Pancreas (tissue), 10 donors: Measurements from ENCODE around the gene MYO15A. TPM values are rescaled to one million over a fixed set of nuclear protein-coding genes. Genes with fewer than 3 reads are reported as not detected.

Experiments used
- ATAC-seq, 4 donors: fragments of 200-7000 bp; cut with Tn5 transposase; one replicate each; pipeline versions ENCODE4 v1.8.0 to v1.9.1; 2020; ENCODE audit warnings: mild to moderate bottlenecking in 4 of 4, moderate library complexity in 4 of 4
- DNase-seq, 6 donors: peaks; one replicate each; pipeline ENCODE4 v3.0.0-alpha.2; 2020
- FAIRE-seq: peaks from 2 replicates; lab custom pipeline; 2012; peaks lifted over from hg19 to GRCh38; lab: Jason Lieb, UNC
- H3K27ac ChIP-seq, 4 donors: fragments of 200-600 bp; sonication (generic); 1 replicate in 3 of 4; 2 replicates in 1 of 4; pipeline versions ENCODE4 v1.5.0 to v1.8.0; 2020
- H3K27me3 ChIP-seq, 4 donors: fragments of 200-600 bp; one replicate each; pipeline ENCODE4 v1.8.0; 2021
- H3K36me3 ChIP-seq, 3 donors: fragments of 200-600 bp; sonication (generic) in 1 of 3; one replicate each; pipeline versions ENCODE4 v1.5.0 to v1.8.0; 2020 to 2021
- H3K4me1 ChIP-seq, 3 donors: fragments of 200-600 bp; one replicate each; pipeline ENCODE4 v1.8.0; 2021
- H3K4me3 ChIP-seq, 4 donors: fragments of 200-600 bp; sonication (generic) in 2 of 4; one replicate each; pipeline versions ENCODE4 v1.5.0 to v1.8.0; 2020 to 2021
- H3K9me3 ChIP-seq, 4 donors: fragments of 200-600 bp; one replicate each; pipeline ENCODE4 v1.8.0; 2021
- WGBS, 2 donors: extraction: QIAGEN DNeasy Blood & Tissue Kit; methylation state at CpG; one replicate each; pipeline ENCODE4 v1.1.7; 2013; 5-methylcytosine and 5-hydroxymethylcytosine counted together
- intact Hi-C, 3 donors: fragments of 100-400 bp; cut with DNase I; formaldehyde crosslinking; loops; one replicate each; pipeline versions ENCODE4 v1.11.1 to v1.14.2; 2022
- polyA plus RNA-seq, 2 donors: library from polyadenylated mRNA; stranded (reverse); fragments of 200-250 nt; gene quantifications; one replicate each; pipeline ENCODE4 v1.2.3, GENCODE V29; 2013
- total RNA-seq, 6 donors: library from RNA; stranded (reverse); fragmentation: NEBNext Ultra II Directional in 4 of 6; extraction: Animal tissue kit (Norgen Biotek cat#: 25700) in 4 of 6; gene quantifications; one replicate each; pipeline versions ENCODE4 v1.2.1 to v1.2.4, GENCODE V29; 2021 to 2023
- TF ChIP-seq, protein P1 (sequence below), 4 donors: fragments of 200-600 bp; sonication (generic) in 3 of 4; IDR thresholded peaks; one replicate each; pipeline versions ENCODE4 v1.5.0 to v1.8.0; 2021; ENCODE audit warnings: antibody characterized with exemption in 4 of 4
- donor health status: healthy with polysubstance abuse.
- donor health status: DM: no; HTN: no; CAD: no; lungs with moderate emphysema.
- donor health status: DM: no; HTN: no; CAD: no.
- donor health status: control.
- donor health status: control.
- donor health status: Bipolar disorder and iron deficiency.
- donor health status: DM: yes; HTN: yes; CAD: no.
- donor health status: DM: no; HTN: no; CAD: no.
- donor health status: DM: no; HTN: no; CAD: no.
- donor health status: DM: yes; HTN: yes; CAD: no.

Gene MYO15A
- total and polyA plus RNA-seq, 8 donors = 0.13 to 4.9 (median 0.87) TPM

DNA sequence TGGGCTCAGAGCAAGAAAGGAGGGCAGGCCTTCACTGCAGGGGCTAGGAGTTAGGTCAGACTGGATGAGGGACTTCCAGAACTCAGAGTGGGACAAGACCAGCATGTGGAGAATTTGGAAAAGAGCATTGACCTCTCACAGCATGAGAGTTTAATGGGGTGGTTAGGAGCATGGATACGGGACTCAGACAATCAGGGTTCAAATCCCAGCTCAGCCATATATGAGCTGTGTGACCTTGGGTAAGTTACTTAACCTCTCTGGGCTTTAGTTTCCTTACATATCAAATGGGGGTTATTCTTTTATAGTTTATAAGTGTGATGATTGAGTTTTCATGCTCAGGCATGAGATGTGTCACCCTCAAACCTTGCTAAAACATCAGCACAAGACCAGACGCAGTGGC, 37.7 kb downstream of the MYO15A start:
- H3K36me3 ChIP-seq = no peaks in the 10 kb centered on the region
- FAIRE-seq (no peak), ATAC-seq (no peak), DNase-seq (no peak)
- no peak overlapping the region for H3K4me3 ChIP-seq
- 86% methylated on average over 2 of the region's 2 CpGs for WGBS, 2 donors
- no peaks in the 10 kb centered on the region for H3K27me3 ChIP-seq
- no peak overlapping the region for H3K27ac ChIP-seq
- no peaks in the 10 kb centered on the region for H3K9me3 ChIP-seq
- intact Hi-C loops = no loop called here
- TF ChIP-seq, protein P1, sequence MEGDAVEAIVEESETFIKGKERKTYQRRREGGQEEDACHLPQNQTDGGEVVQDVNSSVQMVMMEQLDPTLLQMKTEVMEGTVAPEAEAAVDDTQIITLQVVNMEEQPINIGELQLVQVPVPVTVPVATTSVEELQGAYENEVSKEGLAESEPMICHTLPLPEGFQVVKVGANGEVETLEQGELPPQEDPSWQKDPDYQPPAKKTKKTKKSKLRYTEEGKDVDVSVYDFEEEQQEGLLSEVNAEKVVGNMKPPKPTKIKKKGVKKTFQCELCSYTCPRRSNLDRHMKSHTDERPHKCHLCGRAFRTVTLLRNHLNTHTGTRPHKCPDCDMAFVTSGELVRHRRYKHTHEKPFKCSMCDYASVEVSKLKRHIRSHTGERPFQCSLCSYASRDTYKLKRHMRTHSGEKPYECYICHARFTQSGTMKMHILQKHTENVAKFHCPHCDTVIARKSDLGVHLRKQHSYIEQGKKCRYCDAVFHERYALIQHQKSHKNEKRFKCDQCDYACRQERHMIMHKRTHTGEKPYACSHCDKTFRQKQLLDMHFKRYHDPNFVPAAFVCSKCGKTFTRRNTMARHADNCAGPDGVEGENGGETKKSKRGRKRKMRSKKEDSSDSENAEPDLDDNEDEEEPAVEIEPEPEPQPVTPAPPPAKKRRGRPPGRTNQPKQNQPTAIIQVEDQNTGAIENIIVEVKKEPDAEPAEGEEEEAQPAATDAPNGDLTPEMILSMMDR (IDR thresholded peaks at IDR 0.05) = no peak
- no peaks in the 10 kb centered on the region for H3K4me1 ChIP-seq

DNA sequence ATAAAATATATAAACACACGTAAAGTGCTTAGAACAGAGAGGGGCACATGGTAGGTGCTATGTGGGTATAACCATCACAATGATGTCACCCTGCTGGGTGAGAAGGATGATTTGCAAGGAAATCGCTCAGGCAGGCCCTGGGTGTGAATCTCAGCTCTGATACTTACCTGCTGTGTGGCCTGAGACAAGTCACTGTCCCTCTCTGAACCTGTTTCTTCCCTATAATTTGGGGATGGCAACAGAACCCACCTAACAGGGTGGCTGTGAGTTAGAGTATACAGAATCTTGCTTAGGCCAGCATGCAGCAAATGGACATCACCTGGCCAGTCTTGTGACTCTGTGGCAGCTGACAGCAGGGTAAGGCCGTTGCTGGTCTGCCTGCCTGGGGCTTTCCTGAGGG, 38.4 kb downstream of the MYO15A start:
- no peak overlapping the region for H3K27ac ChIP-seq
- FAIRE-seq = no peak
- no peak overlapping the region for H3K4me3 ChIP-seq
- no peak for ATAC-seq
- DNase-seq = no peak
- no peaks in the 10 kb centered on the region for H3K27me3 ChIP-seq
- TF ChIP-seq, protein P1 (IDR thresholded peaks at IDR 0.05) = no peak
- intact Hi-C loops = no loop called here
- 80 to 81% methylated on average over 3 of the region's 3 CpGs for WGBS, 2 donors
- no peaks in the 10 kb centered on the region for H3K4me1 ChIP-seq
- no peaks in the 10 kb centered on the region for H3K9me3 ChIP-seq
- H3K36me3 ChIP-seq = no peaks in the 10 kb centered on the region

DNA sequence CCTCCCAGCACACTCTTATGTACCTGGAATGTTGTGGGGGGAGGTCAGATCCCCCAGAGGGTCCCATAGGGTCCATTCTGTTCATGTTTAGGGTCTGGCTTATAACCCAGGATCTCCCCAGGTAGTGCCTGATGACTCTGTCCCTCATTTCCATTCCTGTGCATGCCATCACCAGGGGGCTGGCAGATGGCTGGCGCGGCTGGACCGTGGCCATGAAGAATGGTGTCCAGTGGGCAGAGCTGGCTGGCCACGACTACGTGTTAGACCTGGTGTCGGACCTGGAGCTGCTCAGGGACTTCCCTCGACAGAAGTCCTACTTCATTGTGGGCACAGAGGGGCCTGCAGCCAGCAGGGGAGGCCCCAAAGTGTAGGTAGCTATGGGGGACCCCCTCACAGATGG, 40.0 kb downstream of the MYO15A start:
- Histone ChIP-seq H3K9me3 (no peaks in the 10 kb centered on the region), H3K4me3 (no peak overlapping the region), H3K36me3 (no peaks in the 10 kb centered on the region), H3K27ac (no peak overlapping the region), H3K4me1 (no peaks in the 10 kb centered on the region), H3K27me3 (no peaks in the 10 kb centered on the region)
- 77 to 91% methylated on average over 7 of the region's 7 CpGs for WGBS, 2 donors
- FAIRE-seq (no peak), DNase-seq (no peak), ATAC-seq (no peak)
- TF ChIP-seq, protein P1 (IDR thresholded peaks at IDR 0.05) = no peak
- intact Hi-C loops = no loop called here

DNA sequence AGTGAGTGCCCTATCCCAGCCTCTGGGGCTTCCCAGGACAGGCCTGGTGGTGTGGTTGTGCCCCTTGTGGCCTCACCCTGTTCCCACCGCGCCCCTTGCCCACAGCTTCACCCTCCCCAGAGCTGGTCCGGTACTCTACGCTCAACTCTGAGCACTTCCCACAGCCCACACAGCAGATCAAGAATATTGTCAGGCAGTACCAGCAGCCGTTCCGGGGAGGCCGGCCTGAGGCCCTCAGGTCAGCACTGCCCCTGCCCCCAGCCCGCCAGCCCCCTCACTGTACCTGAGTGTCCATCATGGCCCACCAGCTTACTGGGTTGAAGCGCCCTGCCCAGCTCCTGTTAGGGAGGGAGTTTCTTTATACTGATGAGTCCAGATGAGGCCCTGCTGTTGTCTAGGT, 42.7 kb downstream of the MYO15A start:
- H3K27me3 ChIP-seq = no peaks in the 10 kb centered on the region
- H3K9me3 ChIP-seq = no peaks in the 10 kb centered on the region
- ATAC-seq (no peak), FAIRE-seq (no peak), DNase-seq (no peak)
- no peaks in the 10 kb centered on the region for H3K36me3 ChIP-seq
- TF ChIP-seq, protein P1 (IDR thresholded peaks at IDR 0.05) = no peak
- H3K4me3 ChIP-seq = no peak overlapping the region
- H3K4me1 ChIP-seq = peaks cover 0 to 4% (median 0%) of the 10 kb centered on the region in 3 donors
- no peak overlapping the region for H3K27ac ChIP-seq
- 85% methylated on average over 9 of the region's 9 CpGs for WGBS, 2 donors
- intact Hi-C loops = no loop called here

DNA sequence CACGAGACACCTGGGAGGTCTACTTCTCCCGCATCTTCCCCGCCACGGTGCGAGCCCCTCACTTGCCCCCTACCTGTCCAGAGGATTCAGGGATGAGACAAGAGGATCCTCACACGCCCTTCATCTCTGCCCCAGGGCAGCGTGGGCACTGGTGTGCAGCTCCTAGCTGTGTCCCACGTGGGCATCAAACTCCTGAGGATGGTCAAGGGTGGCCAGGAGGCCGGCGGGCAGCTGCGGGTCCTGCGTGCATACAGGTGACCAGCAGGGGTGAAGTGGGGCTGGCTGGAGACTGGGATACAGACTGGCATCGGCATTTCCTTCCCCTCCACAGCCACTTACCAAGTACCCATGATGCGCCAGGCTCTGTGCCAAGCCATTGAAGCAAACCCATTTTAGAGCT, 46.6 kb downstream of the MYO15A start:
- TF ChIP-seq, protein P1 (IDR thresholded peaks at IDR 0.05) = no peak
- H3K36me3 ChIP-seq = no peaks in the 10 kb centered on the region
- DNase-seq (no peak), ATAC-seq (no peak), FAIRE-seq (no peak)
- intact Hi-C loops = no loop called here
- WGBS, 2 donors = 91 to 92% methylated on average over 14 of the region's 14 CpGs
- H3K9me3 ChIP-seq = no peaks in the 10 kb centered on the region
- no peak overlapping the region for H3K27ac ChIP-seq
- H3K4me3 ChIP-seq = no peak overlapping the region
- H3K4me1 ChIP-seq = peaks cover 0 to 7% (median 4%) of the 10 kb centered on the region in 3 donors
- H3K27me3 ChIP-seq = no peaks in the 10 kb centered on the region
